ENCODE results near the gene ANKRD62.
"Not testable (repeated sequence)": the region's sequence is repeated elsewhere in the genome, so short reads cannot be mapped to it uniquely, and the experiment has no call there.

- TF ChIP-seq CTCF (IDR thresholded peaks at IDR 0.05; ENCODE audit: insufficient read depth, low read length, poor library complexity, severe bottlenecking); EZH2phosphoT487 (conservative IDR thresholded peaks at IDR 0.05; ENCODE audit: low read length): not testable (repeated sequence)
Measured at GRCh38 chr18:12140866-12141265, 47.2 kb downstream of the ANKRD62 start.
